ENCODE data around the gene CLPTM1L. TPM values are rescaled to one million over a fixed set of nuclear protein-coding genes. Genes with fewer than 3 reads are reported as not detected.

The CLPTM1L gene
- total RNA-seq, 4 donors from 2014 or later: 65.0 to 165 (median 106) TPM

- DNase-seq (ENCODE audit: low spot score) (no peak), ATAC-seq (ENCODE audit: low FRiP score) (no peak)
- TF ChIP-seq CTCF (IDR thresholded peaks at IDR 0.05): no peak
Measured at GRCh38 chr5:1359713-1360112, 14.8 kb upstream of the CLPTM1L start.

DNA sequence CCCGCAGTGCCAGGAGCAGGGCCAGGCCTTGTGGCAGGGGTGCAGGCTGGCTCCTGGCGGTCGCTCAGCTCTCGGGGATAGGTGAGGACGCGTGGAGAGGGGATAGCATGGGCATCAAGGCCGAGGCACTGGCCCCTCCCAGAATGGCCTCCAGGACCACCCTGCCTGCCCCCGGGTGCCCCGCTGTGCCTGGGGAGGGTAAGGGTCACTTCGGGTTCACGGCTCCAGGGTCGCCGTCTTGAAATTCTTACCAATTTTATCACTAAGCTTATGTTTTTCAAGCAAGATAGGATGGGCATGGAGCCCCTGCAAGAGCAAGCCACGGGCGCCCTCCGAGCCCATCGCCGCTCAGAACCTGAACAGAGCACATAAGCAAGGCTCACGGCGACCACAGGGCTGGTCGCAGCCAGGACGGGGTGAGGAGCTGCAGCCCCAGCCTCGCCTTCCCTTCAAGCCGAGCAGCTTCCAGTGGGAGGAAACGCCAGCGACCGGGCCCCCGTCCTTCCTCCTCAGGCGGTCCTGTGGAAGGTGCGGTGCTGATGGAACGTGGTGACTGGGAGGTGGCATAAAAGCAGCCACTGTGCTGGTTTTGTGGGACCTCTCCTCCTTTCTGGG is 14.2 kb upstream of the CLPTM1L start:
- no peak for TF ChIP-seq CTCF (IDR thresholded peaks at IDR 0.05)
- DNase-seq (ENCODE audit: low spot score): no peak
- ATAC-seq (ENCODE audit: low FRiP score): no peak

- ATAC-seq (ENCODE audit: low FRiP score) (no peak), DNase-seq (ENCODE audit: low spot score) (no peak)
- no peak for TF ChIP-seq CTCF (IDR thresholded peaks at IDR 0.05)
Measured at GRCh38 chr5:1358726-1359025, 13.8 kb upstream of the CLPTM1L start.

DNA sequence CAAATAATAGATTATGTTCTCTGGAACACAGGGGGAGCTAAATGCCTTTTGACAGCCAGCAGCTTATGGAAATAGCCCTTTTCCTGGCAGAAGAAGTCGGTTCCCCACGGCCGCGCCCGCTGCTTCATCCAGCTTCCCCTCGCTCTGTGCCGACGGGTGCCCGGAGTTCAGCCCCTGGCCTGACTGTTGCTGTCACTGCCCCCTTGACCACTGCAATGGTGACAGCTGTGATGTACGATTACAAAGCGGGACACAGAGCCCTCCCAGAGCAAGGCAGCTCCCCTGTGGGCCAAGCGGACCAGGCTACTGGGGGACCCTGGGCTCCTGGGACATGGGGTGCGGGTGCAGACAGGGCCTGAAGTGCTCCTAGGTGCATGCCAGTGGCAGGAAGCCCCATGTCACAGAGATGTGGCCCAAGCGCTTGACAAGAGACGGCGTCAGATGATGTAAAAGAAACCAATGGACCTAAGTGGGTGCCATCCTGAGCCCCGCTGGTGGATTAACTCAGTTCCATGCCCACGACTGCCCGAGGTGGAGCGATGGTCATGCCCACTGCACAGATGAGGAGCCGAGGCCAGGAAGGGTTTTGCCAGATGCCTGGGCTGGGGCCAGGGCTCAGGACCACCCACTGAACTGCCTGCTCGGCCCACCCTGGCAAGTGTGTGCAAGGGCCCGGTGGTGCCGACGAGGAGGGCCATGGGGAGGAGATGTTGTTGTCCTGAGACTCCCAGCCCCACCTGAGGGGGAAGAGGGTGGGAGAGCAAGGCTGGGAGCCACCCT is 13.2 kb upstream of the CLPTM1L start:
- DNase-seq (ENCODE audit: low spot score) (no peak), ATAC-seq (ENCODE audit: low FRiP score) (no peak)
- no peak for TF ChIP-seq CTCF (IDR thresholded peaks at IDR 0.05)

- TF ChIP-seq CTCF (IDR thresholded peaks at IDR 0.05): no peak
- no peak for DNase-seq (ENCODE audit: low spot score)
- no peak for ATAC-seq (ENCODE audit: low FRiP score)
Measured at GRCh38 chr5:1356873-1357787, 12.2 kb upstream of the CLPTM1L start.

GRCh38 chr5:1354576-1354975 is 9.7 kb upstream of the CLPTM1L start:
- no peak for ATAC-seq (ENCODE audit: low FRiP score)
- DNase-seq (ENCODE audit: low spot score): no peak
- TF ChIP-seq CTCF (IDR thresholded peaks at IDR 0.05): no peak

Data from omental fat pad (tissue), 4 donors.